ENCODE data around the gene DBP.

DNA sequence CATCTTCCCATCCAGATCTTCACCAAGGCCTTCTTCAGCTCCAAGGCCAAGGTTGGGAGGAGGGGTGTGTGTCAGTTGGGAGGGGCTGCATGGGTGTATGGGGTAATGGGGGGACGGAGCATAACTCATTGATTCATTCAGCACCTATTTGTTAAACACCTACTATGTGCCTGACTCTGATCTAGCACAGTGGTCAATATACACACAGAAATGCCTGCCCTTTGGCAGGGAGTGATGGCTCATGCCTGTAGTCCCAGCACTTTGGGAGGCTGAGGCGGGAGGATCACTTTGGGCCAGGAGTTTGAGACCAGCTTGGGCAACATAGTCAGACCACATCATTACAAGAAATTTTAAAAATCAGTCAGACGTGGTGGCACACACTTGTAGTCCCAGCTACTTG lies 49.8 kb downstream of the DBP start:
- TF ChIP-seq, protein P1, sequence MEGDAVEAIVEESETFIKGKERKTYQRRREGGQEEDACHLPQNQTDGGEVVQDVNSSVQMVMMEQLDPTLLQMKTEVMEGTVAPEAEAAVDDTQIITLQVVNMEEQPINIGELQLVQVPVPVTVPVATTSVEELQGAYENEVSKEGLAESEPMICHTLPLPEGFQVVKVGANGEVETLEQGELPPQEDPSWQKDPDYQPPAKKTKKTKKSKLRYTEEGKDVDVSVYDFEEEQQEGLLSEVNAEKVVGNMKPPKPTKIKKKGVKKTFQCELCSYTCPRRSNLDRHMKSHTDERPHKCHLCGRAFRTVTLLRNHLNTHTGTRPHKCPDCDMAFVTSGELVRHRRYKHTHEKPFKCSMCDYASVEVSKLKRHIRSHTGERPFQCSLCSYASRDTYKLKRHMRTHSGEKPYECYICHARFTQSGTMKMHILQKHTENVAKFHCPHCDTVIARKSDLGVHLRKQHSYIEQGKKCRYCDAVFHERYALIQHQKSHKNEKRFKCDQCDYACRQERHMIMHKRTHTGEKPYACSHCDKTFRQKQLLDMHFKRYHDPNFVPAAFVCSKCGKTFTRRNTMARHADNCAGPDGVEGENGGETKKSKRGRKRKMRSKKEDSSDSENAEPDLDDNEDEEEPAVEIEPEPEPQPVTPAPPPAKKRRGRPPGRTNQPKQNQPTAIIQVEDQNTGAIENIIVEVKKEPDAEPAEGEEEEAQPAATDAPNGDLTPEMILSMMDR (IDR thresholded peaks at IDR 0.05) = no peak
- no peak for TF ChIP-seq POLR2A (IDR thresholded peaks at IDR 0.05)
